Osteocyte (in vitro differentiated cells): ENCODE data around the gene TFAM. TPM values are rescaled to one million over a fixed set of nuclear protein-coding genes. Genes with fewer than 3 reads are reported as not detected.

ENCODE experiments used
- DNase-seq: peaks from one replicate; pipeline ENCODE4 v3.0.0; 2021; ENCODE audit warnings: mixed read lengths; ENCODE audit not compliant: unreplicated experiment; ENCODE audit errors: extremely low spot score
- H3K27ac Mint-ChIP-seq: one replicate; pipeline ENCODE4 v1.8.0; 2021; ENCODE audit warnings: mild to moderate bottlenecking, mixed read lengths; ENCODE audit not compliant: unreplicated experiment
- H3K27me3 Mint-ChIP-seq: one replicate; pipeline ENCODE4 v1.8.0; 2021; ENCODE audit warnings: mixed read lengths; ENCODE audit not compliant: unreplicated experiment
- H3K36me3 Mint-ChIP-seq: one replicate; pipeline ENCODE4 v1.8.0; 2021; ENCODE audit warnings: mixed read lengths; ENCODE audit not compliant: unreplicated experiment
- H3K4me1 Mint-ChIP-seq: one replicate; pipeline ENCODE4 v1.8.0; 2021; ENCODE audit warnings: mixed read lengths; ENCODE audit not compliant: unreplicated experiment
- H3K4me3 Mint-ChIP-seq: one replicate; pipeline ENCODE4 v1.8.0; 2021; ENCODE audit warnings: mild to moderate bottlenecking, moderate library complexity, mixed read lengths; ENCODE audit not compliant: unreplicated experiment
- H3K9me3 Mint-ChIP-seq: one replicate; pipeline ENCODE4 v1.8.0; 2021; ENCODE audit warnings: mixed read lengths; ENCODE audit not compliant: unreplicated experiment
- CTCF ChIP-seq: fragments of 200-600 bp; sonication (generic); IDR thresholded peaks from 2 replicates; pipeline ENCODE4 v1.5.0; 2021; ENCODE audit warnings: antibody characterized with exemption, mild to moderate bottlenecking, moderate library complexity
- long read RNA-seq: library from polyadenylated mRNA; unstranded; transcript quantifications from one replicate; pipeline ENCODE4 v2.0.0, GENCODE V29; 2021
- total RNA-seq: library from RNA; stranded (reverse); gene quantifications from 2 replicates; pipeline ENCODE4 v1.2.1, GENCODE V29; 2021

TFAM gene
- total RNA-seq, result 19.6 and 22.3 TPM in 2 replicates
- long read RNA-seq, full-length matches to known transcripts, result 18 of 22 reads
- long read RNA-seq, partial matches to known transcripts, result 1 of 22 reads
- long read RNA-seq, other reads (novel, unspliced or antisense), result 3 of 22 reads

- peak; percentile 98 for DNase-seq
- peak within 1 kb of the TSS; percentile 100 for H3K4me3 Mint-ChIP-seq
- H3K27me3 Mint-ChIP-seq, result no peaks in the 10 kb centered on the region
- H3K27ac Mint-ChIP-seq, result peak within 1 kb of the TSS; percentile 98
- peak; percentile 53 for TF ChIP-seq CTCF
- H3K4me1 Mint-ChIP-seq, result peaks cover 21% of the 10 kb centered on the region
- no peaks in the 10 kb centered on the region for H3K9me3 Mint-ChIP-seq
- peaks cover 12% of the 10 kb centered on the region for H3K36me3 Mint-ChIP-seq
These were observed at the start of gene TFAM for GRCh38 chr10:58384999-58385783. TSS of gene TFAM (plus strand) at chr10:58385410. CDS start at chr10:58385548, 138 bp downstream.

GRCh38 chr10:58336242-58336641, 49.0 kb upstream of the TFAM start:
- Mint-ChIP-seq H3K9me3 (no peaks in the 10 kb centered on the region), H3K27ac (no peak overlapping the region), H3K4me1 (peaks cover 24% of the 10 kb centered on the region), H3K4me3 (peak overlapping the region; percentile 93), H3K36me3 (peaks cover 3% of the 10 kb centered on the region), H3K27me3 (peaks cover 15% of the 10 kb centered on the region)
- TF ChIP-seq CTCF, result no peak
- no peak for DNase-seq

- TF ChIP-seq CTCF, result no peak
- no peak for DNase-seq
- H3K27ac Mint-ChIP-seq, result no peak overlapping the region
- no peaks in the 10 kb centered on the region for H3K27me3 Mint-ChIP-seq
- peaks cover 9% of the 10 kb centered on the region for H3K4me1 Mint-ChIP-seq
- no peaks in the 10 kb centered on the region for H3K9me3 Mint-ChIP-seq
- H3K4me3 Mint-ChIP-seq, result no peak overlapping the region
- H3K36me3 Mint-ChIP-seq, result peaks cover 8% of the 10 kb centered on the region
These were observed 43.8 kb upstream of the TFAM start for GRCh38 chr10:58341422-58341821.

DNA sequence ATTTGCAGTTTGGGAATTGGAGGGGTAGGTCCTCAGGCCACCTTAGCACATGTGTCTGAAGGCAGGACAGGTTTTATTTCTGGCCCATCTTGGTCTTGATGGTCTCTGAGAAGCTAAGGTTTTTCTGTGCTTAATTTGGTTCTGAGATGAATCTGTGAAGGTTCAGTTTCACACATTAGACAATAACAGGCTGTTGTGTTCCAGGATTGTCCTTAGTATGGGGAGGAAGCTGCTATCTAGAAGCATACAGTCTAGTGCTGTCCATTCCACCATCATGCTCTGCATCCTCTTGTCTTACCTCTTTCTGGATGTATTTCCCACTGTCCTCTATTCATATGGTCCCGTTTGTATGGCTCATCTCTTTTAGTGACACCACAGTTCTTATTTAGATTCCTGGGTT, 43.3 kb upstream of the TFAM start:
- H3K36me3 Mint-ChIP-seq, result peaks cover 10% of the 10 kb centered on the region
- no peak for TF ChIP-seq CTCF
- H3K4me3 Mint-ChIP-seq, result no peak overlapping the region
- H3K9me3 Mint-ChIP-seq, result no peaks in the 10 kb centered on the region
- peaks cover 5% of the 10 kb centered on the region for H3K4me1 Mint-ChIP-seq
- DNase-seq, result no peak
- no peaks in the 10 kb centered on the region for H3K27me3 Mint-ChIP-seq
- no peak overlapping the region for H3K27ac Mint-ChIP-seq

DNA sequence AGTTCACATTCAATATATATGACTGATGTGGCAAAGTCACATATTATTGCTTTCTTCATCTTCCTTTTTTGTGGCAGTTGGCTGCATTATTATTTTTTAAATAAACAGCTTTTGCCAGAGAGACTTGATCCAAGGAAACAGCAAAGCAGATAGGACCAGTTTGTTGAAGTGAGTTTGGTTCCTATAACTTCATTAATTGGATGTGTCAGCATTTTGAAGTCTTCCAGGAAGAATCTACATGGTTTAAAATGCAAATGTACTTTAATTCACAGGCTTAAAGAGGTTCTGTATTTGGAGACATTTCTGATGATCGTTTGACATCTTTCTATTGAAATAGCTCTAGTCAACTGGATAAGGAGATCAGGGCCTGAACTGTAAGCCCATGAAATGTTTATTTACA, 37.2 kb upstream of the TFAM start:
- H3K27ac Mint-ChIP-seq, result no peak overlapping the region
- no peak for TF ChIP-seq CTCF

More for the DNA sequence above, 37.2 kb upstream of the TFAM start:
- Mint-ChIP-seq H3K9me3 (no peaks in the 10 kb centered on the region), H3K27me3 (no peaks in the 10 kb centered on the region), H3K4me3 (no peak overlapping the region), H3K36me3 (peaks cover 7% of the 10 kb centered on the region), H3K4me1 (peaks cover 15% of the 10 kb centered on the region)
- no peak for DNase-seq
